Liver (tissue), 9 donors: ENCODE measurements around the gene ERBIN. TPM values are rescaled to one million over a fixed set of nuclear protein-coding genes. Genes with fewer than 3 reads are reported as not detected.

Source experiments
- DNase-seq: peaks from one replicate; pipeline ENCODE4 v3.0.0-alpha.2; 2017; ENCODE audit warnings: low spot score
- H3K27ac ChIP-seq, 2 donors: one replicate each; pipeline ENCODE4 v1.7.0; 2013; ENCODE audit warnings: inconsistent platforms in 2 of 2, low read length in 2 of 2, control low read depth in 1 of 2, low read depth in 1 of 2, mild to moderate bottlenecking in 1 of 2
- H3K27me3 ChIP-seq, 4 donors: one replicate each; pipeline versions ENCODE4 v1.6.1 to v1.7.0; 2013; ENCODE audit warnings: low read length in 3 of 4, inconsistent platforms in 1 of 4, mild to moderate bottlenecking in 1 of 4, moderate library complexity in 1 of 4; ENCODE audit not compliant: control insufficient read depth in 4 of 4, insufficient read depth in 4 of 4
- H3K36me3 ChIP-seq, 4 donors: one replicate each; pipeline versions ENCODE4 v1.6.1 to v1.7.0; 2013; ENCODE audit warnings: low read length in 3 of 4, mild to moderate bottlenecking in 3 of 4, low read depth in 1 of 4, moderate library complexity in 1 of 4; ENCODE audit not compliant: control insufficient read depth in 4 of 4, insufficient read depth in 3 of 4
- H3K4me1 ChIP-seq, 4 donors: one replicate each; pipeline versions ENCODE4 v1.6.1 to v1.7.0; 2013; ENCODE audit warnings: low read length in 3 of 4, mild to moderate bottlenecking in 3 of 4, moderate library complexity in 1 of 4; ENCODE audit not compliant: control insufficient read depth in 4 of 4, insufficient read depth in 4 of 4
- H3K4me3 ChIP-seq, 3 donors: one replicate each; pipeline versions ENCODE4 v1.6.1 to v1.7.0; 2013; ENCODE audit warnings: low read length in 3 of 3, control low read depth in 1 of 3, low read depth in 1 of 3, mild to moderate bottlenecking in 1 of 3
- H3K9ac ChIP-seq, 2 donors: one replicate each; pipeline ENCODE4 v1.7.0; 2013; ENCODE audit warnings: low read length in 2 of 2, mild to moderate bottlenecking in 2 of 2, moderate library complexity in 2 of 2, control low read depth in 1 of 2, low read depth in 1 of 2
- H3K9me3 ChIP-seq, 4 donors: one replicate each; pipeline versions ENCODE4 v1.6.1 to v1.7.0; 2013; ENCODE audit warnings: low read length in 3 of 4; ENCODE audit not compliant: control insufficient read depth in 4 of 4
- FOXA2 ChIP-seq: IDR thresholded peaks from 2 replicates; pipeline ENCODE4 v1.6.1; 2016; ENCODE audit warnings: antibody characterized with exemption
- HNF4A ChIP-seq, 2 donors: conservative IDR thresholded peaks; 2 replicates each; pipeline ENCODE4 v1.6.1; 2016; ENCODE audit warnings: antibody characterized with exemption in 2 of 2, mild to moderate bottlenecking in 2 of 2
- HNF4G ChIP-seq: IDR thresholded peaks from 2 replicates; pipeline ENCODE4 v1.6.1; 2016; ENCODE audit warnings: antibody characterized with exemption
- JUND ChIP-seq, 2 donors: IDR thresholded peaks; 2 replicates each; pipeline ENCODE4 v1.6.1; 2016; ENCODE audit warnings: antibody characterized with exemption in 2 of 2
- MAX ChIP-seq: IDR thresholded peaks from 2 replicates; pipeline ENCODE4 v1.6.1; 2016; ENCODE audit warnings: antibody characterized with exemption
- NR2F2 ChIP-seq: IDR thresholded peaks from 2 replicates; pipeline ENCODE4 v1.6.1; 2016; ENCODE audit warnings: antibody characterized with exemption
- RAD21 ChIP-seq, 2 donors: IDR thresholded peaks; 2 replicates each; pipeline ENCODE4 v1.6.1; 2016; ENCODE audit warnings: antibody characterized with exemption in 2 of 2, mild to moderate bottlenecking in 2 of 2
- RXRA ChIP-seq, 2 donors: IDR thresholded peaks; 2 replicates each; pipeline ENCODE4 v1.6.1; 2017 to 2018; ENCODE audit warnings: antibody characterized with exemption in 2 of 2, mild to moderate bottlenecking in 1 of 2
- TAF1 ChIP-seq: conservative IDR thresholded peaks from 2 replicates; pipeline ENCODE4 v1.6.1; 2016; ENCODE audit warnings: antibody characterized with exemption, mild to moderate bottlenecking
- YY1 ChIP-seq: IDR thresholded peaks from 2 replicates; pipeline ENCODE4 v1.6.1; 2016; ENCODE audit warnings: antibody characterized with exemption, mild to moderate bottlenecking
- ZBTB33 ChIP-seq: IDR thresholded peaks from 2 replicates; pipeline ENCODE4 v1.6.1; 2016; ENCODE audit warnings: antibody characterized with exemption
- WGBS: extraction: QIAGEN DNeasy Blood & Tissue Kit; methylation state at CpG from one replicate; pipeline ENCODE4 v1.1.7; 2013; 5-methylcytosine and 5-hydroxymethylcytosine counted together
- polyA plus RNA-seq, 2 donors: library from polyadenylated mRNA; stranded (reverse) in 1 of 2; unstranded in 1 of 2; fragments of 200-250 nt in 1 of 2; fragments of >200 nt in 1 of 2; fragmentation: Nextera tagmentation in 1 of 2; extraction: Ambion mirVana in 1 of 2; gene quantifications; one replicate each; pipeline versions ENCODE4 v1.2.1 to v1.2.3, GENCODE V29; 2013 to 2015
- total RNA-seq, 2 donors: library from RNA; depleted of rRNA; stranded (reverse); fragments of >200 nt; gene quantifications; one replicate each; pipeline ENCODE4 v1.2.3, GENCODE V29; 2014
- TF ChIP-seq, protein P1 (sequence below): IDR thresholded peaks from 2 replicates; pipeline ENCODE4 v1.6.1; 2016; ENCODE audit warnings: antibody characterized with exemption, mild to moderate bottlenecking
- TF ChIP-seq, protein P2 (sequence below): IDR thresholded peaks from 2 replicates; pipeline ENCODE4 v1.6.1; 2016; ENCODE audit warnings: antibody characterized with exemption
- donor health status: healthy.
- donor health status: healthy.
- donor health status: healthy.
- donor health status: healthy.
- donor health status: healthy.

The ERBIN gene
- total and polyA plus RNA-seq, 4 donors, result 9.7 to 54.9 (median 32.5) TPM

- peaks cover 6 to 33% (median 13%) of the 10 kb centered on the region in 4 donors for H3K4me1 ChIP-seq
- H3K9me3 ChIP-seq, result no peaks in the 10 kb centered on the region
- H3K27ac ChIP-seq, result peak overlapping the region; percentile 99 to 100
- WGBS, result under 1% methylated on average over 13 of the region's 13 CpGs
- peak overlapping the region; percentile 89 to 91 for H3K9ac ChIP-seq
- DNase-seq, result no peak
- TF ChIP-seq FOXA2 (no peak), TAF1 (peak; percentile 45), YY1 (peak; percentile 68), NR2F2 (no peak), RAD21 (IDR thresholded peaks at IDR 0.05) (peak in 1 of 2 donors; percentile 43)
- TF ChIP-seq, protein P1, sequence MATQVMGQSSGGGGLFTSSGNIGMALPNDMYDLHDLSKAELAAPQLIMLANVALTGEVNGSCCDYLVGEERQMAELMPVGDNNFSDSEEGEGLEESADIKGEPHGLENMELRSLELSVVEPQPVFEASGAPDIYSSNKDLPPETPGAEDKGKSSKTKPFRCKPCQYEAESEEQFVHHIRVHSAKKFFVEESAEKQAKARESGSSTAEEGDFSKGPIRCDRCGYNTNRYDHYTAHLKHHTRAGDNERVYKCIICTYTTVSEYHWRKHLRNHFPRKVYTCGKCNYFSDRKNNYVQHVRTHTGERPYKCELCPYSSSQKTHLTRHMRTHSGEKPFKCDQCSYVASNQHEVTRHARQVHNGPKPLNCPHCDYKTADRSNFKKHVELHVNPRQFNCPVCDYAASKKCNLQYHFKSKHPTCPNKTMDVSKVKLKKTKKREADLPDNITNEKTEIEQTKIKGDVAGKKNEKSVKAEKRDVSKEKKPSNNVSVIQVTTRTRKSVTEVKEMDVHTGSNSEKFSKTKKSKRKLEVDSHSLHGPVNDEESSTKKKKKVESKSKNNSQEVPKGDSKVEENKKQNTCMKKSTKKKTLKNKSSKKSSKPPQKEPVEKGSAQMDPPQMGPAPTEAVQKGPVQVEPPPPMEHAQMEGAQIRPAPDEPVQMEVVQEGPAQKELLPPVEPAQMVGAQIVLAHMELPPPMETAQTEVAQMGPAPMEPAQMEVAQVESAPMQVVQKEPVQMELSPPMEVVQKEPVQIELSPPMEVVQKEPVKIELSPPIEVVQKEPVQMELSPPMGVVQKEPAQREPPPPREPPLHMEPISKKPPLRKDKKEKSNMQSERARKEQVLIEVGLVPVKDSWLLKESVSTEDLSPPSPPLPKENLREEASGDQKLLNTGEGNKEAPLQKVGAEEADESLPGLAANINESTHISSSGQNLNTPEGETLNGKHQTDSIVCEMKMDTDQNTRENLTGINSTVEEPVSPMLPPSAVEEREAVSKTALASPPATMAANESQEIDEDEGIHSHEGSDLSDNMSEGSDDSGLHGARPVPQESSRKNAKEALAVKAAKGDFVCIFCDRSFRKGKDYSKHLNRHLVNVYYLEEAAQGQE, result no peak
- H3K27me3 ChIP-seq, result no peaks in the 10 kb centered on the region
- peak overlapping the region; percentile 63 to 94 (median 86) for H3K4me3 ChIP-seq
- H3K36me3 ChIP-seq, result no peaks in the 10 kb centered on the region
Measured at GRCh38 chr5:65927503-65928321, 1.3 kb downstream of the ERBIN start.

DNA sequence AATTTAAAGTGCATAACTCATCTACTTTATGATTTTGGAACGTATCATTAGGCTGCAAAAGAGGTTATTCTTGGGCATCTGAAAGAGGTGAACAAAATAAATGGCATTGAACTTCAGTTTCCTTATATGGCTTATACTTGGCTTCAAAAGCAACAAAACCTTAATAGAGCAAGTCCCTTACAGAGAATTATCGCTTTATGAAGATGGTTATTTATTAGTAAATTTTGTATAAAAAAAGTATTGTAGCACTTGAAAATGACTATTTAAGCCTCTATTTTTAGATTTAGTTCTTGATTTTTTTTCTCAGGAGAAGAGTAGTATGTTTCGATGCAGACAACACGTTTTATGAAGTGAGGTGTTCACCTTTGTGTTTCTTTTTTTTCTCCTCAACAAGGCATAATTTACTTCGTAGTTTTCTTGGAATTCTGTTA lies 2.0 kb downstream of the ERBIN start:
- Histone ChIP-seq H3K9me3 (no peaks in the 10 kb centered on the region), H3K27ac (peak overlapping the region; percentile 19 to 99), H3K9ac (peak overlapping the region; percentile 89 to 91), H3K4me1 (peaks cover 9 to 37% (median 16%) of the 10 kb centered on the region in 4 donors), H3K27me3 (no peaks in the 10 kb centered on the region), H3K36me3 (no peaks in the 10 kb centered on the region), H3K4me3 (peak overlapping the region; percentile 63 to 94 (median 86))
- WGBS, result 7% methylated on average over 5 of the region's 5 CpGs
- no peak for DNase-seq
- TF ChIP-seq, protein P2, sequence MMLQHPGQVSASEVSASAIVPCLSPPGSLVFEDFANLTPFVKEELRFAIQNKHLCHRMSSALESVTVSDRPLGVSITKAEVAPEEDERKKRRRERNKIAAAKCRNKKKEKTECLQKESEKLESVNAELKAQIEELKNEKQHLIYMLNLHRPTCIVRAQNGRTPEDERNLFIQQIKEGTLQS, result no peak
- peak; percentile 70 to 86 for TF ChIP-seq RXRA (IDR thresholded peaks at IDR 0.05)

- H3K4me1 ChIP-seq, result peaks cover 9 to 38% (median 16%) of the 10 kb centered on the region in 4 donors
- peak overlapping the region in 2 of 3 donors; percentile 86 to 94 for H3K4me3 ChIP-seq
- no peak for TF ChIP-seq MAX
- TF ChIP-seq HNF4G, result no peak
- no peak for TF ChIP-seq JUND (IDR thresholded peaks at IDR 0.05)
- peak in 1 of 2 donors; percentile 18 for TF ChIP-seq HNF4A (conservative IDR thresholded peaks at IDR 0.05)
- TF ChIP-seq ZBTB33, result no peak
- no peak for TF ChIP-seq RXRA (IDR thresholded peaks at IDR 0.05)
- peak overlapping the region in 1 of 2 donors; percentile 89 for H3K9ac ChIP-seq
- H3K9me3 ChIP-seq, result no peaks in the 10 kb centered on the region
- peak overlapping the region in 1 of 2 donors; percentile 19 for H3K27ac ChIP-seq
- 43% methylated on average over 3 of the region's 3 CpGs for WGBS
- no peaks in the 10 kb centered on the region for H3K36me3 ChIP-seq
- DNase-seq, result no peak
- H3K27me3 ChIP-seq, result no peaks in the 10 kb centered on the region
Measured at GRCh38 chr5:65928860-65929259, 2.5 kb downstream of the ERBIN start.
